H1 (cell line): ENCODE measurements around the gene SLC17A8. TPM values are rescaled to one million over a fixed set of nuclear protein-coding genes. Genes with fewer than 3 reads are reported as not detected.

Experiments
- CTCF ChIA-PET: fragments of 300-600 bp; sonication (Branson Sonifier 250); formaldehyde crosslinking; loops from one replicate; lab custom pipeline; 2021; ENCODE audit not compliant: partially characterized antibody; lab: Charles Lee
- POLR2A ChIA-PET: fragments of 300-600 bp; sonication (Branson Sonifier 250); formaldehyde crosslinking; loops from one replicate; lab custom pipeline; 2021; ENCODE audit warnings: inconsistent platforms; ENCODE audit not compliant: partially characterized antibody; lab: Charles Lee
- DNase-seq, 2 experiments: peaks; one replicate each; pipeline versions ENCODE4 v3.0.0 to v3.0.0-alpha.2; 2010 to 2022; ENCODE audit warnings: low spot score in 2 of 2, low read depth in 1 of 2, mixed read lengths in 1 of 2
- FAIRE-seq: peaks from 2 replicates; lab custom pipeline; 2011; peaks lifted over from hg19 to GRCh38; lab: Jason Lieb, UNC
- H2AFZ ChIP-seq: 2 replicates; pipeline ENCODE4 v1.8.1; 2012; ENCODE audit warnings: low read length, inconsistent platforms
- H2AK5ac ChIP-seq: 2 replicates; pipeline ENCODE4 v1.6.1; 2013; ENCODE audit warnings: low read depth, low read length
- H2BK120ac ChIP-seq: replicated peaks from 2 replicates; pipeline ENCODE3; 2013; ENCODE audit warnings: low read depth, low read length, inconsistent platforms
- H2BK12ac ChIP-seq: 2 replicates; pipeline ENCODE4 v1.6.1; 2013; ENCODE audit warnings: low read depth, low read length
- H2BK15ac ChIP-seq: 2 replicates; pipeline ENCODE4 v1.6.1; 2013; ENCODE audit warnings: low read length
- H2BK20ac ChIP-seq: 2 replicates; pipeline ENCODE4 v1.6.1; 2013; ENCODE audit warnings: low read length
- H2BK5ac ChIP-seq: 2 replicates; pipeline ENCODE4 v1.6.1; 2013; ENCODE audit warnings: low read depth, low read length
- H3K14ac ChIP-seq: 2 replicates; pipeline ENCODE4 v1.6.1; 2013; ENCODE audit warnings: inconsistent platforms; ENCODE audit not compliant: insufficient read length
- H3K18ac ChIP-seq: 2 replicates; pipeline ENCODE4 v1.6.1; 2013; ENCODE audit warnings: low read length; ENCODE audit errors: extremely low read depth
- H3K23ac ChIP-seq: 2 replicates; pipeline ENCODE4 v1.6.1; 2013; ENCODE audit warnings: inconsistent platforms; ENCODE audit not compliant: insufficient read length
- H3K23me2 ChIP-seq: 2 replicates; pipeline ENCODE4 v1.6.1; 2013; ENCODE audit warnings: low read depth, low read length
- H3K27ac ChIP-seq: 2 replicates; pipeline ENCODE4 v1.6.1; 2011; ENCODE audit warnings: low read depth, low read length, inconsistent platforms
- H3K27me3 ChIP-seq, 4 experiments: replicated peaks in 1 of 4; 1 replicate in 1 of 4; 2 replicates in 3 of 4; pipeline versions ENCODE4 v1.6.1 to v1.8.1; 2011 to 2013; ENCODE audit warnings: low read length in 3 of 4, mild to moderate bottlenecking in 3 of 4, inconsistent platforms in 2 of 4, mixed read lengths in 2 of 4, moderate library complexity in 1 of 4; ENCODE audit not compliant: control insufficient read depth in 3 of 4, insufficient read depth in 3 of 4; ENCODE audit errors: extremely low read depth in 1 of 4
- H3K36me3 ChIP-seq, 4 experiments: 2 replicates each; pipeline versions ENCODE4 v1.6.1 to v1.8.1; 2011 to 2013; ENCODE audit warnings: mild to moderate bottlenecking in 4 of 4, low read length in 3 of 4, moderate library complexity in 2 of 4, control low read depth in 1 of 4, inconsistent platforms in 1 of 4; ENCODE audit not compliant: insufficient read depth in 4 of 4, control insufficient read depth in 2 of 4
- H3K4ac ChIP-seq: replicated peaks from 2 replicates; pipeline ENCODE3; 2013; ENCODE audit warnings: low read length, low read depth, mixed read lengths, inconsistent platforms; ENCODE audit not compliant: insufficient read length
- H3K4me1 ChIP-seq, 4 experiments: replicated peaks in 1 of 4; 1 replicate in 1 of 4; 2 replicates in 3 of 4; pipeline versions ENCODE4 v1.6.1 to v1.8.1; 2011 to 2013; ENCODE audit warnings: low read length in 3 of 4, inconsistent platforms in 2 of 4, mixed read lengths in 1 of 4; ENCODE audit not compliant: insufficient read depth in 4 of 4, control insufficient read depth in 3 of 4
- H3K4me2 ChIP-seq, 2 experiments: 2 replicates each; pipeline versions ENCODE4 v1.6.1 to v1.8.1; 2011 to 2013; ENCODE audit warnings: low read depth in 2 of 2, low read length in 2 of 2, control low read depth in 1 of 2, inconsistent platforms in 1 of 2, mild to moderate bottlenecking in 1 of 2; ENCODE audit not compliant: insufficient read depth in 1 of 2
- H3K4me3 ChIP-seq, 4 experiments: fragments of 200-600, 300-600 bp in 1 of 4; sonication (generic), shearing (Covaris generic), sonication (Bioruptor Twin) in 1 of 4; 2 replicates each; pipeline versions ENCODE4 v1.5.1 to v1.8.1; 2011 to 2016; ENCODE audit warnings: low read length in 4 of 4, low read depth in 3 of 4, control low read depth in 2 of 4, inconsistent platforms in 2 of 4, mild to moderate bottlenecking in 2 of 4, mixed read lengths in 1 of 4, moderate library complexity in 1 of 4; ENCODE audit not compliant: insufficient read depth in 2 of 4; ENCODE audit errors: extremely low read depth in 1 of 4
- H3K56ac ChIP-seq: replicated peaks from 2 replicates; pipeline ENCODE3; 2013; ENCODE audit warnings: low read depth, mild to moderate bottlenecking, mixed read lengths, low read length, inconsistent platforms; ENCODE audit not compliant: insufficient read length
- H3K79me1 ChIP-seq: 2 replicates; pipeline ENCODE4 v1.6.1; 2013; ENCODE audit warnings: low read depth, low read length, control low read depth
- H3K79me2 ChIP-seq, 2 experiments: 2 replicates each; pipeline versions ENCODE4 v1.6.1 to v1.8.1; 2012 to 2013; ENCODE audit warnings: low read length in 2 of 2, mild to moderate bottlenecking in 2 of 2, inconsistent platforms in 1 of 2; ENCODE audit not compliant: insufficient read depth in 2 of 2, control insufficient read depth in 1 of 2
- H3K9ac ChIP-seq, 4 experiments: replicated peaks in 1 of 4; 1 replicate in 1 of 4; 2 replicates in 3 of 4; pipeline versions ENCODE4 v1.6.1 to v1.8.1; 2011 to 2013; ENCODE audit warnings: low read depth in 3 of 4, low read length in 3 of 4, control low read depth in 2 of 4, mild to moderate bottlenecking in 2 of 4, moderate library complexity in 2 of 4, inconsistent platforms in 1 of 4; ENCODE audit errors: extremely low read depth in 1 of 4
- H3K9me3 ChIP-seq, 2 experiments: 2 replicates each; pipeline versions ENCODE4 v1.6.1 to v1.8.1; 2012 to 2013; ENCODE audit warnings: mild to moderate bottlenecking in 2 of 2, moderate library complexity in 2 of 2, control low read depth in 1 of 2, inconsistent platforms in 1 of 2, low read depth in 1 of 2, low read length in 1 of 2, mixed read lengths in 1 of 2; ENCODE audit not compliant: insufficient read depth in 2 of 2
- H4K20me1 ChIP-seq, 2 experiments: replicated peaks in 1 of 2; 2 replicates each; pipeline versions ENCODE3 to v1.8.1; 2011 to 2013; ENCODE audit warnings: inconsistent platforms in 2 of 2, low read length in 2 of 2, mild to moderate bottlenecking in 1 of 2; ENCODE audit not compliant: insufficient read depth in 2 of 2, control insufficient read depth in 1 of 2
- H4K5ac ChIP-seq: 2 replicates; pipeline ENCODE4 v1.6.1; 2013; ENCODE audit warnings: low read length, low read depth, mixed read lengths, inconsistent platforms; ENCODE audit not compliant: insufficient read length
- H4K8ac ChIP-seq: 2 replicates; pipeline ENCODE4 v1.8.0; 2013; ENCODE audit warnings: mild to moderate bottlenecking, moderate library complexity, low read length, inconsistent platforms; ENCODE audit not compliant: insufficient read depth; ENCODE audit errors: extremely low read depth
- H4K91ac ChIP-seq: replicated peaks from 2 replicates; pipeline ENCODE3; 2013; ENCODE audit warnings: low read length, mixed read lengths, inconsistent platforms; ENCODE audit not compliant: insufficient read length
- ASH2L ChIP-seq: fragments of 200-600, 300-600 bp; sonication (generic); IDR thresholded peaks from one replicate; pipeline ENCODE4 v1.7.1; 2017; ENCODE audit warnings: low read length
- CHD2 ChIP-seq: IDR thresholded peaks from 2 replicates; pipeline ENCODE4 v1.6.1; 2012; ENCODE audit warnings: low read length, improper control_type of control experiment
- JUND ChIP-seq: IDR thresholded peaks from 2 replicates; pipeline ENCODE4 v1.6.1; 2011; ENCODE audit warnings: mild to moderate bottlenecking, improper control_type of control experiment, low read length
- KDM4A ChIP-seq: IDR thresholded peaks from one replicate; pipeline ENCODE4 v1.7.1; 2012; ENCODE audit warnings: low read depth, mild to moderate bottlenecking, moderate library complexity, low read length, inconsistent platforms; ENCODE audit not compliant: severe bottlenecking
- SUZ12 ChIP-seq: fragments of 200-600 bp; sonication (generic); IDR thresholded peaks from 2 replicates; pipeline ENCODE4 v1.6.1; 2012; ENCODE audit warnings: mild to moderate bottlenecking, inconsistent platforms, low read length, moderate library complexity, mixed read lengths
- TAF7 ChIP-seq: optimal IDR thresholded peaks from 2 replicates; pipeline ENCODE3; 2011; ENCODE audit warnings: low read depth, mild to moderate bottlenecking, inconsistent platforms, low read length, moderate library complexity, borderline replicate concordance
- USF2 ChIP-seq: IDR thresholded peaks from 2 replicates; pipeline ENCODE4 v1.6.1; 2011; ENCODE audit warnings: low read length, improper control_type of control experiment
- YY1 ChIP-seq: IDR thresholded peaks from 2 replicates; pipeline ENCODE4 v1.6.1; 2011; ENCODE audit warnings: low read depth, mild to moderate bottlenecking, low read length
- WGBS, 2 experiments: shearing (Covaris generic) in 1 of 2; methylation state at CpG; one replicate each; pipeline versions ENCODE4 v1.1.6 to v1.1.7; 2013 to 2015; ENCODE audit warnings: low lambda C conversion rate in 2 of 2, mixed read lengths in 2 of 2, inconsistent platforms in 1 of 2, low coverage in 1 of 2, missing lambda C conversion rate in 1 of 2; ENCODE audit not compliant: insufficient replicate concordance in 2 of 2, insufficient coverage in 1 of 2, insufficient read length in 1 of 2; ENCODE audit errors: extremely low coverage in 1 of 2, missing lambda C conversion rate in 1 of 2; 5-methylcytosine and 5-hydroxymethylcytosine counted together
- polyA plus RNA-seq, 7 experiments: library from polyadenylated mRNA; depleted of rRNA in 3 of 7; stranded (reverse) in 5 of 7; unstranded in 2 of 7; fragments of >200 nt in 5 of 7; fragments of 200-250 nt in 2 of 7; gene quantifications; 1 replicate in 5 of 7; 2 replicates in 1 of 7; 4 replicates in 1 of 7; pipeline versions ENCODE4 v1.2.1 to v1.2.3, GENCODE V29; 2011 to 2013; ENCODE audit warnings: missing spikeins in 2 of 7, mixed read lengths in 2 of 7
- total RNA-seq: library from RNA; stranded (reverse); fragmentation: NEBNext Ultra II Directional; extraction: Animal tissue kit (Norgen Biotek cat#: 25700); gene quantifications from 2 replicates; pipeline ENCODE4 v1.2.1, GENCODE V29; 2021

Gene SLC17A8
- total and polyA plus RNA-seq, 2 of the 8 experiments (the other 6 are each of a cell fraction or from before 2014, with no cell fraction given): 0.14 to 0.30 TPM

- Histone ChIP-seq H4K20me1 (no peaks in the 10 kb centered on the region), H3K27ac (no peak overlapping the region), H3K18ac (no peak overlapping the region), H4K91ac (no peak overlapping the region), H3K14ac (no peak overlapping the region), H3K79me2 (no peaks in the 10 kb centered on the region), H3K27me3 (no peaks in the 10 kb centered on the region), H3K4ac (no peak overlapping the region), H3K36me3 (no peaks in the 10 kb centered on the region), H2BK120ac (no peak overlapping the region), H3K9ac (no peak overlapping the region), H3K56ac (no peak overlapping the region), H3K4me3 (no peak overlapping the region), H3K23me2 (no peaks in the 10 kb centered on the region), H3K79me1 (no peaks in the 10 kb centered on the region), H2AK5ac (no peak overlapping the region), H2BK15ac (no peak overlapping the region), H3K4me2 (no peak overlapping the region), H3K9me3 (no peaks in the 10 kb centered on the region), H2AFZ (no peak overlapping the region), H2BK12ac (no peak overlapping the region), H4K8ac (no peak overlapping the region), H2BK5ac (no peak overlapping the region), H3K4me1 (peaks cover 0 to 3% (median 1%) of the 10 kb centered on the region in 4 experiments; a peak in 1 of 7 replicates), H4K5ac (no peak overlapping the region), H2BK20ac (no peak overlapping the region), H3K23ac (no peak overlapping the region)
- no peak for FAIRE-seq
- POLR2A ChIA-PET: no interaction called here
- WGBS, 2 experiments: 85% methylated on average over 1 of the region's 1 CpG; no CpG with 5 or more reads in 1 of the 2 experiments
- DNase-seq: no peak
- CTCF ChIA-PET: interaction anchor here (1.5 to 2.7 kb wide), 2 partner anchors 10 to 60 kb away, joined by 6 to 8 read pairs; no protein-coding TSS in a partner anchor
- TF ChIP-seq TAF7 (no peak), JUND (no peak), ASH2L (no peak), KDM4A (no peak), YY1 (no peak), SUZ12 (no peak), USF2 (no peak), CHD2 (no peak)
Observed at GRCh38 chr12:100464529-100464928, 107.7 kb downstream of the SLC17A8 start.
